GM19397 (cell line): ENCODE data around the gene KLHL11.

Experiments
- ATAC-seq: cut with Tn5 transposase; IDR thresholded peaks from one replicate; pipeline ENCODE4 v1.9.1; 2021; ENCODE audit warnings: mild to moderate bottlenecking, moderate library complexity; ENCODE audit not compliant: unreplicated experiment

Gene KLHL11, protein sequence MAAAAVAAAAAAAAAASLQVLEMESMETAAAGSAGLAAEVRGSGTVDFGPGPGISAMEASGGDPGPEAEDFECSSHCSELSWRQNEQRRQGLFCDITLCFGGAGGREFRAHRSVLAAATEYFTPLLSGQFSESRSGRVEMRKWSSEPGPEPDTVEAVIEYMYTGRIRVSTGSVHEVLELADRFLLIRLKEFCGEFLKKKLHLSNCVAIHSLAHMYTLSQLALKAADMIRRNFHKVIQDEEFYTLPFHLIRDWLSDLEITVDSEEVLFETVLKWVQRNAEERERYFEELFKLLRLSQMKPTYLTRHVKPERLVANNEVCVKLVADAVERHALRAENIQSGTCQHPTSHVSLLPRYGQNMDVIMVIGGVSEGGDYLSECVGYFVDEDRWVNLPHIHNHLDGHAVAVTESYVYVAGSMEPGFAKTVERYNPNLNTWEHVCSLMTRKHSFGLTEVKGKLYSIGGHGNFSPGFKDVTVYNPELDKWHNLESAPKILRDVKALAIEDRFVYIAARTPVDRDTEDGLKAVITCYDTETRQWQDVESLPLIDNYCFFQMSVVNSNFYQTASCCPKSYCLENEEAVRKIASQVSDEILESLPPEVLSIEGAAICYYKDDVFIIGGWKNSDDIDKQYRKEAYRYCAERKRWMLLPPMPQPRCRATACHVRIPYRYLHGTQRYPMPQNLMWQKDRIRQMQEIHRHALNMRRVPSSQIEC

DNA sequence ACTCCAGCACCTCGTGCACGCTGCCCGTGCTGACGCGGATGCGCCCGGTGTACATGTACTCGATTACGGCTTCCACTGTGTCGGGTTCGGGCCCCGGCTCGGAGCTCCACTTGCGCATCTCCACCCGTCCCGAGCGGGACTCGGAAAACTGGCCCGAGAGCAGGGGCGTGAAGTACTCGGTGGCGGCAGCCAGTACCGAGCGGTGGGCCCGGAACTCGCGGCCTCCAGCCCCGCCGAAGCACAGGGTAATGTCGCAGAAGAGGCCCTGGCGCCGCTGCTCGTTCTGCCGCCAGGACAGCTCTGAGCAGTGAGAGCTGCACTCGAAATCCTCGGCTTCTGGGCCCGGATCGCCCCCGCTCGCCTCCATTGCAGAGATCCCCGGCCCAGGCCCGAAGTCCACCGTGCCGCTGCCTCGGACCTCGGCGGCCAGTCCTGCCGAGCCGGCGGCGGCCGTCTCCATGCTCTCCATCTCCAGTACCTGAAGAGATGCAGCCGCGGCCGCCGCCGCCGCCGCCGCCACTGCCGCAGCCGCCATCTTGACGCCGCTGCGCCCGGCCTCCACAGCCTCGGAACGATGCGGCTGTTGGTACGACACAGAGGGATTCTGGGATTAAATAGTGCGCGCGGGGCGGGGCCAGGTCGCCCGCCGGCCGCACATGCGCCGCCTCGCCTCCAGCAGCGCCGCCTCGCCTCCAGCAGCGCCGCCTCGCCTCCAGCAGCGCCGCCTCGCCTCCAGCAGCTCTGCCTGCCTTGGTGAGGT, at the start of gene KLHL11:
KLHL11 (minus strand) TSS at position 588 of the 760 bp plus-strand sequence; CDS start at position 535, 53 bp downstream.
- peak; percentile 86 for ATAC-seq

DNA sequence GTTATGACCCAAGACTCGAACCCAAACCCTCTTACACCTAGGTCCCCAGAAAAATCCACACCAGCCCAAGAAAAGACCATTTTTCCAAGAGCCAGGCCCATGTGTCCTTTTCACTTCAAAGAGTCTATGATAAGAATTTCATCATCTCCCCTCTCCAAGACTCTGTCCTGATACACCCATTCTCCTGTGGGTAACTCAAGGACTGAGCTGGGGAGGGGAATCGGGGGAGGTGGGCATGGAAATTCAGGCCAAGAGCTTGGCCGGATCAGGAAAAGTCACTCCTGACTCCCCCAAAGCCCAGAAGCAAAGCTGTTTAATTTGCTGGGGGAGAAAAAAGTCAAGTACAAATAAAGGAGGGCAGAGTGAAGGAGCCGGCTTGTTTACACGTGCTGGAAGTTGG, 49.8 kb upstream of the KLHL11 start:
- no peak for ATAC-seq

DNA sequence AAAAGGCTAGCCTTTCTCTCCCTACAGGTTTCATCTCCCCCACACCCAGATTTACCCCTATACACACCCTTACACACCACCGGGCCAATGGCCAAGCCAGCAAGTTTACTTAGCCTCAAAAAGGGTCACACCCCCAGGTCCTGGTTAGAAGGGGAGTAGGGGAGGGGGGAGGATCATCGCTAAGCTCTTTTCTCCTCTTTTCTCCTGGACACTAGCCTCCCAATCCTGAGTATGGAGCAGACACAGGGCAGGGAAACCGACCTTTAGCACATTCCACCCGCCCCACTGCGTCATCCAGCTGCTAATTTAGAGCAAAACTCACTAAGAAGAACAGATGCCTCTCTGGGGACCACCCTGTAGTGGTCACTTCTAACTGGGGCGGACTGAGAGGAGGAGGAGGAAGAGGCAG, 49.1 kb upstream of the KLHL11 start:
- ATAC-seq, result no peak

DNA sequence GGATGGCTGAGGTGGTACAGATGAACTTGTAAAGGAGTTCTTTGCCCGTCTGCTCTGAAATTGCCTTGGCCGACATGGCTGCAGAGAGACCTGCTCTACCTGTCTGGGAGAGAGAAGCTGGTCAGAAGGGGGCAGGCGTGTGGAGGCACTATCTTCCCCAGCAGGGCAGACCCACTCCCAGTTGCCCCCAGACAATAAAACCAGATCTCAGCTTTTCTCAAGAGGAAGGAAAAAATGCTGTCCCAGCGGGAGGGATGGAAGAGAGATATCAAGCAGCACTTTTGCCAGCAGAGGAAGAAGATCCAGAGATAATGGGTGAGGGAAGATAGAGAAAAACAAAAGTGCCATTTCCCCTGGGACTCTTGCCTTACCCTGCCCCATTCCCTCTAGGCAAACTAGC, 48.6 kb upstream of the KLHL11 start:
- no peak for ATAC-seq

DNA sequence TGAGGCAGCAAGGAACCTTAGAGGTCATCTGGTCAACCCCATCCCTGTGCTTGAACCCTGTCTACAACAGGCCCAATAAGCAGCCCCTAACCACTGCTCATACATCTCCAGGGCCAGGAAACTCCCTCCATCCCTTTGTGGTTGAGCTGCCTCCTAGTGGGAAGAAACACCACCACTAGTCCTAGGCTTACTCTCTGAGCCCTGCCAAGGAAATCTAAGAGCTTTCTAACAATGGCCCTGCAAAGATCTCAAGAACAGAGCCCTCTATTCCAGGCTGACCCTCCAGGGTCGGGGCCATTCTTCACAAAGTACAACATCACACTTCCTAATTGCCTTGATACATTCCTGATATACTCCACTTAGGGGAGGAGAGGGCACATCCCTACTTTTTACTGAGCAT, 47.7 kb upstream of the KLHL11 start:
- no peak for ATAC-seq

DNA sequence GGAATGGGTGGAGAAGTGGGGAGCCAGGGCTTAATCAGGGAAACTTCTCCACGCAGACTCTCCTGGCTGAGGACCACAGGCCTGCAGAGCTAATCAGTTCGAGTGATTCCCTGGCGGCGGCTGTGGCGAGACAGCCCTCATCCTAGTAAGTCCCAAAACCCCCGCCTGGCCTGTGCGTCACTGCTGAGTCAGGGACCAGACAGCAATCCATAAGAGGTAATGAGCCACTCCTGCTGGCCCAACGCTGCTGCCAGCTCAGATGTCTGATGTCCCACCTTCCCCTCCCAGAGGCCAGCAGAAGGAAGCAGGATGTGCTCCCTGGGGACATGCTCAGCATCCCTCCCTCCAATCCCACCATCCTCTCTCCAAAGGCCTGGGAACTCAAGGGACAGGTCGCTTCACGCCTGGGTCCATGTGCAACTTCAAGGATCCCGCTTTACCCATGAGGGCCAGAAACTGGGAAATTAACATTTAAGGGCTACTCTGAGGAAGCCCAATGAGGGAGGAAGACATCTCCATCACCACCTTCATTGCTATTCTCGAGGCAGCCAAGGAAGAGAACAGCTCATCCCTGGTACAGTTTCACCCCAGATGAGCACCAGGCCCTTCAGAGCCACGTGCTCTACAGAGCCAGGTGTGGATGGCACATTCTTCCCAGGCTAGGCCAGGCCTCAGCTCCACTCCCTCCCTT, 45.6 kb upstream of the KLHL11 start:
- ATAC-seq, result no peak

DNA sequence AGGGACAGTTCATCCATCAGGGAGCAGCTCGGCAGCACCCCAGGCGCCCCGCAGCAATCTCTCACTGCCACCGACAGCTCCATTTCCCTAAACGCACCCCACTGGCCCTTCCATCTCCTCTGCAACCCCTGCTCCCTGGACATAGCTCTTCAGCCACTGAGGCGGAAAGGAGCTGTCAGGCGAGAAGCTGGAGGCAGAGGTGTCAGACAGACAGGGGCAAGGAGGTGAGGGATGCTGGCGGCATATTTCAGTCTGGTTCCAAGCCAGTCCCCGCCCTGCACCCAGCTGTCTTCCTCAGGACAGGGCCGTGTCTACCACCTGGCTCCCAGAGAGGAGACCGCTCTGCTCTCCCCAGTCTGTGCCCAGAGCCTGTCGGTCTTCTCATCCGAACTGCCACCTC, 43.9 kb upstream of the KLHL11 start:
- no peak for ATAC-seq

DNA sequence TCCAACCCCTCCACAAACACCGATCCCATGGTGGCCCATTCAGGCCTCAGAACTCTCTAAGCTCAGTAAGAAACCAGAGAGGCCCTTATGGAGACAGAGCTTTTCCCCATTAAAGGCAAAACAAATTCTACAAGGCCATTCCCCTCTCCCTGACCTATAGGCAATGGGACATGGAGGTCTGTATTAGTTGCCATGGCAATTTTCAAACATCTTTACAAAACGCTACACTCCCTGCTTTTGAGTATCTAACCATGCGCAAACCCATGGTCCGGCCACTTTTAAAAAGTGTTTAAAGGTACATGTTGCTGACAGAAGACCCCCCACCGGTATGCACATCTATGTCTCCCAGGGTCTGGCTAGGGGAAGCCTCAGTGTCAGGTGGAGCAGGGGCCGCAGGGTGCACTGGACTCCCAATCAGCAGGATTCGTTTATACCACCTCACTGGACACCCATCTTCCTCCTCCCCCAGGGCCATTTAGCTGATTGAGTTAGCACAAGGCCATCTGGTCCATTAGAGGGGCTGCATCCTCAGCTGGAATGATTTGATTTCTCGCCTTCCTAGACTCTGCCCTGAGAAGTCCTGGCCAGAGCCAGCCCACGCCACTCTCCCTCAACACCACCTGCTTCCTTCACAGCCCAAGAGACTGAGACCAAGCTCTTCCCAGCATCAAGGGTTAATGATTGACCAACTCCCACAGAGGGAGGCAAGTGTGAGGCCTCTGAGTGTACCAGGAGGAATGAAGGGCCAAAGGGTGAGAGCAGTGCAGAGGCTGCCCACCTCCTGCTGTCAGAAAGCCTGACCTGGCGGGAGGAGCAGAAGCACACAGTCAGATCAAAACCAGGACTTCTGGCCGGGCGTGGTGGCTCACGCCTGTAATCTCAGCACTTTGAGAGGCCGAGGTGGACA, 42.7 kb upstream of the KLHL11 start:
- ATAC-seq, result no peak

DNA sequence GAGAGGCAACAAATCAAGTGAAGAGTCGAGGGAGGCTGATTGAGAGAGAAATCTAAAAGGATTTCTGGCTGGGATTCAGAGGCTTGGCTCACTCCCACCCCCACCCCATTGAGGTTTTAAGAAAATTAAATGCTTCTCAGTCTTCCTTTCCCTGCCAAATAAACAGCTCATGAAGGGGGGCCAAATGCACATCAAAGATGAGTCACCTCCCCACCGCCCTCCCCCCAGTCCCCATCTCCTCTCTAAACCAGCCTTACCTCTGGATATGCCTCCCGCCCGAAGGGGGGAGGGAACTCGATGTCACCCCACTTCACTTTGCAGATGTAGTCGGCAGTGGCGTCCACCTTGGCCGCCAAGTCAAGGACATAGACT, 41.9 kb upstream of the KLHL11 start:
- ATAC-seq, result no peak

DNA sequence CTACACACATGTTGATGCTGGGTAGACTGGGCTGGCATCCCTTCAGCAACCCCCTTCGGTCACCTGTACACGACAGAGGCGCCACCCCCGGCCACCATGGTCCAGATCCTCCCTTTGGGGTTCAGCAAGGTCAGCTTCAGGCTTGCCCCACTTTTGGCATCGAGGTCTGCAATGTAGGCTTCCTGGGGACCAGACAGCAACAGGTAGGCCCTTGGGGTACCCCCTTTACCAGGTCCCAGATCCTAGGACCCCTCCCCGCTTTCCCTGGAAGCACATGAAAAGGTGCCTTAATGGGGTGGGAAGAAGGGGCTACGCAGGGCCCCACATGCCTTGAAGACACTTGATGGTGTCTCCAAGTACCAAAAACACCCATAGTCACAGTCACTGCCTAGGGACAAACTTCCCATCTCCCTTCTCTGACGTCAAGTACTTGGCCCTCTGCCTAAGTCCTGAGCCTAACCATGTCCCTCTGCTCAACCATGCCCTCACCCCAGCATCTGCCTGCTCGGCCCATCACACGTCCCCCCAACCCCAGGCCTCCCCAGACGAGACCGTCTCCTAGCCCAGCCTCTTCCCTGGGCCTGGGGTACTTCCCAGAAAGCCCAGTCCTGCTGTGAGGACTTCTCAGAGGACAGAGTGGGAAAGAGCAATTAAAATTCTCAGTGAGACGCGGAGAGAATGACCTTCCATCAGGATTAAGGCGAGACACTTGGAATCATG, 41.4 kb upstream of the KLHL11 start:
- no peak for ATAC-seq

DNA sequence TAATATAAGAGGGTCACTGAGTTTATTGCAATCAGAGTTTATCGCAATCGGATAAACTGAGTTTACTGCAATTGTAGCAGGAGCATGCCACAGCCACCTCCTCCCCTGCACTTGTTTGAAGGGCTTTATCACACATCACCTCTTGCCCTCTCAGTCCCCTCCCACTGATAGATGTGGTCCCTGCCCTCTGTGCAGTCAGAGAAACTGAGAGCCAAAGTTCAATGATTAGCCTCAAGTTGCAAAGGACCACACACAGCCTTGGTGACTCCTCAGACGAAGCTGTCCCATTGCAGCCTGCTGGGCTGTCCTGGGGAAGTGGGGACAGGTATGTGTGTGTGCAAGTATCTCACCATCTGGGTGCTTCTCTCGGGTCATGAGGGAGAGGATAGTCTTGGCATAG, 39.9 kb upstream of the KLHL11 start:
- no peak for ATAC-seq

DNA sequence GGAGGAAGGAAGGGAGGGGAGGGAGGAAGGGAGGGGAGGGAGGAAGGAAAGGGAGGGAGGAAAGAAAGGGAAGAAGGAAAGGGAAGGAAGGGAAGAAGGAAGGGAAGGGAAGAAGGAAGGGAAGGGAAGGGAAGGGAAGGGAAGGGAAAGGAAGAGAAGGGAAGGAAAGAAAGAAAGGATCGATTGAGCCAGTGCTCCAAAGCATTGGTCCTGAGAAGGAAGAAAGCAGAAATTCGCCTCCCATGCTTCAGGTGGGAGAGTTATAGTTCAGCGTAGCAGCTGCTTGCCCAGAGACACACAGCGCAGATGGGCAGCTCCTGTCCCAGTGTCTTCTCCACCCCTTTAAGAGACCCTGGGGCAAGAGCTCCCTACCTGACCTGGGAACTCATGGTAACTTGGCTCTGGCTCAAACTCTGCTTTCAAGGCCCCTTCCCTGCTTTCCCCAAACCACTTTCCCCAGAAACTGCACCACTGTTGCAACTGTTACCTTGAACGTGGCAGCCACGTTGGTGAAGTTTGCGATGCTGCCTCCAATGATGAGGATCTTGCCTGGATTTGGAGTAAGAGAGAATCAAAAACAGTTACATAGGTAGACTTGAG, 39.1 kb upstream of the KLHL11 start:
- ATAC-seq, result no peak

DNA sequence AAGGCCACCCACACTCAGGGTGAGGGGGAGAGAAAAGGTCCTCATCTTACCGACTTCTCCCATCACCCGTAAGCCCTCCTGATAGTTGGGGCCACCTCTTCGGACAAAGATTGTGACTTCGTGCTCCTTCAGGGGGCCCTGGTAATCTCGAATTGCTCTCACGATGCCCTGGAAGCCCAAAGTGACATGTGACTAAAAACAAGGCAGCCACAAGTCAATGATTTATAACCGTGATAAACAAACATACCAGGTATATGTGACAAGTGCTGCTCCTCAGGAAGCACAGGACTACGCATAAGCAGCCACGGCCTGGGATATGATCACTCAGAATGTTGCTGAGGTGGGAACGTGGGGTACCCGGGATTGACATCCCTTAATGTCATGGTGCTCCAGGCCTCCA, 36.4 kb upstream of the KLHL11 start:
- no peak for ATAC-seq

DNA sequence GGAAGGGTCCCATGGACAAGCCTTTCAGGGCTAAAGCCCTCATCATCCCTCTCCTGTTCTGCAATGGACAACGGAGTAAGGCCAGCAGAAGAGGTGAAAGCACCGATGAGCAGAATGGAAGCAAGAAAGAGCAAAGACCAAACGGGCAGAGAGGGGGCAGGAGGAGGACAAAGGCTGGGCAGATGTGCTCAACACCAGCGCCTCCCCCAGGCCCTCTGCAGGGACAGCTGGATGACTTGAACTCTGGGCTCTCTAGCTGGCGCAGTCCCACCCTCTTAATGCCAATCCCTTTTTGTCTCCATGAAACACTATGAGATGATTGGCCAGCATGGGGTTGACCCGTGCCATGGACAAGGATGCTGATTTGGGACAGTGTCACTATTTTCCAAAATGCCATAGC, 31.5 kb upstream of the KLHL11 start:
- no peak for ATAC-seq

DNA sequence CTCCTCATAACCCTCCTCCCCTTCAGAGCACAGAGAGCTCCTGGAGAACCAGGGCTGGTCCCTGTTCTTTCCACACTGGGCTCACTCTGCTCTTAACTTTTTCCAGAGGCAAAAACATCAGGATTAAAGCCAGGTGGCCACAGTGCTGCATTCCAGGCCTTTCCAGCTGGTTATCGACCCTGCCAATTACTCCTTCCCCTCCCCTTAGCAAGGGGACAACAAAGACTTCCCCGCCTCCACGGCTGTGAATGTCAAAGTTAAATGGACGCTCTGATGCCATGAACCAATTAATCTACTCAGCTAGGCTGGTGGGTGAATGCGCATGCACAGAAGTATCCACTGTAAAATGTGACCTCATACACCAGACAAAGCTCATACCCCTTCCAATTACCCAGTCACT, 30.4 kb upstream of the KLHL11 start:
- no peak for ATAC-seq

DNA sequence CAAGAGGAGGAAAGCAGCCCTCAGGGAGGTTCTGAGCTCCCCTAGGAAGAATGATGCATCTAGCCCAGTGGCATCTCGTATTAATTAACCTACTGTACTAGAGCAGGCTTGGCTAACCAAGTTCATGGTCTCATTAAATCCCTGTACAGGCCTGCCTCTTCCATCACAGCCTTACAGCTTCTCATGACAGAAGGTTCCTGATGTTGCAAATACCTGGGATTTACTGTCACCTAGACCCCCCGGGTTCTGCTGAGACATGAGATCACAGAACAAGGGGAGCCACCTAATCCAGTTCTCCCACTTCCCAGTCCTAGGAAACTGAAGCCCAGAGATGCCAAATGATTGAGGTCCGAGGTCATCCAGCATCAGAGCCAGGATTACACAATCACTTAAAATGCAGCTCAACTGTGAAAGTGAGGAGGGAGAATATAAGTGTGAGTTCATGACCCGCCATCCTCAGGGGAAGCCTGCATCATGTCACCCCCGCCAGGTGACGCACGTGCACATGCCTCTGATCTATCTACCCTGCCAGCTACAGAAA, 29.6 kb upstream of the KLHL11 start:
- no peak for ATAC-seq

DNA sequence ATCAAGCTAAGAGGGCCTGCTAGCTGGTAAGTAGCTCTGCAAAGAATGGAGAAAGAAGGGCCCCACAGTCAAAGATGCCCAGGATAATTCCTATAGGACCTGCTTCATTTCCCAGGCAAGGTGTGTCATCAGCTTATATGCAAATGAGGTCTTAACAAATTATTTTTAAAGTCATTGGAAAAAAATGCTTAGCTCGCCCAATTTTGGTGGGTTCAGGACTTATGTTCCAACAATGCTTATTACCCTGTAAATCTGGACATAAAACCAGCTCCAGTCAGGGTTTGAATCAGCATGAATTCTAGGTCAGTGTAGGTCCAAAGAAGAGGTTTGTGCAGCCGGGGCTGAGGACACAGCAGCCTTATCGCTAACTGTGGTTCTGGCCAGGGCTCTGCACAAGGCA, 28.2 kb upstream of the KLHL11 start:
- ATAC-seq, result no peak

DNA sequence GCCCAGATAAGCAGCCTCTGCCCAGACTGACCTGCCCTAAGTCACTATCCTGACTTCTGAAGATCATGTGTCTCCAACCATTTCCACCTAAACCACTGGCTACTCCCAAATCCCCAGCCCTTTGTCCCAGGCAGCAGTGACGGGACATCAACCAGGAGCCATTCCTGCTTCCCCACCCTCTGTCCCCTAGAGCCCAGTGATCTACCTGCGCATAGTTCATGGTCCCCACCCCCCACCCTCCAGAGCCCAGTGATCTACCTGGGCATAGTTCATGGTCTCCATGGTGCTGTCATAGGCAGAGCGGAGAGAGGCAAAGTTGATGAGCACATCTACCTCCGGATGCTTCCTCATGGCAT, 26.8 kb upstream of the KLHL11 start:
- no peak for ATAC-seq
